Sigmoid colon (tissue), 3 donors: ENCODE measurements around the gene USP46.

ENCODE experiments used
- POLR2A ChIP-seq, 2 donors: fragments of 450-650 bp; IDR thresholded peaks; one replicate each; pipeline ENCODE4 v1.6.1; 2016; ENCODE audit warnings: antibody characterized with exemption in 2 of 2, mild to moderate bottlenecking in 2 of 2, moderate library complexity in 2 of 2
- TF ChIP-seq, protein P1 (sequence below), 4 experiments: fragments of 450-650 bp in 3 of 4; fragments of 200-600 bp in 1 of 4; IDR thresholded peaks; one replicate each; pipeline ENCODE4 v1.5.1; 2016 to 2019; ENCODE audit warnings: antibody characterized with exemption in 4 of 4, mild to moderate bottlenecking in 3 of 4, moderate library complexity in 2 of 4

DNA sequence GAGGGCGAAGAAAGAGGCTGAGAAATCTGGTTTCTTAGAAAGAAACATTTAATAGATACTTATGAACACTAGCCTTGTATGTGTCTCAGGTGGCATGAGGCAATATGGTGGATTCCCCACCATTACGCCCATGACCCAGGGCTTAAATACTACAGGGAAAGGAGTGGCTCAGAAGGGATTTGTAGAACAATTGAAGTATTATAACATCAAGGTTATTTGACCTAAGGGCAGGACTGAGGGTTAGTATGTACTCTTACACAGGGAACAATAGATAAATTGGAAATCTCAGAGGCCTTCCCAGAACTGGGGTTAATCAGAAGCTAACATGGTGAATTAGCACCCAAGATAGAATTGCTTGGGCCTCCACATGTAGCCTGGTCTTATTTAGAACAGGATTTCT, 11.0 kb upstream of the USP46 start:
- TF ChIP-seq POLR2A (IDR thresholded peaks at IDR 0.05), result no peak
- TF ChIP-seq, protein P1, sequence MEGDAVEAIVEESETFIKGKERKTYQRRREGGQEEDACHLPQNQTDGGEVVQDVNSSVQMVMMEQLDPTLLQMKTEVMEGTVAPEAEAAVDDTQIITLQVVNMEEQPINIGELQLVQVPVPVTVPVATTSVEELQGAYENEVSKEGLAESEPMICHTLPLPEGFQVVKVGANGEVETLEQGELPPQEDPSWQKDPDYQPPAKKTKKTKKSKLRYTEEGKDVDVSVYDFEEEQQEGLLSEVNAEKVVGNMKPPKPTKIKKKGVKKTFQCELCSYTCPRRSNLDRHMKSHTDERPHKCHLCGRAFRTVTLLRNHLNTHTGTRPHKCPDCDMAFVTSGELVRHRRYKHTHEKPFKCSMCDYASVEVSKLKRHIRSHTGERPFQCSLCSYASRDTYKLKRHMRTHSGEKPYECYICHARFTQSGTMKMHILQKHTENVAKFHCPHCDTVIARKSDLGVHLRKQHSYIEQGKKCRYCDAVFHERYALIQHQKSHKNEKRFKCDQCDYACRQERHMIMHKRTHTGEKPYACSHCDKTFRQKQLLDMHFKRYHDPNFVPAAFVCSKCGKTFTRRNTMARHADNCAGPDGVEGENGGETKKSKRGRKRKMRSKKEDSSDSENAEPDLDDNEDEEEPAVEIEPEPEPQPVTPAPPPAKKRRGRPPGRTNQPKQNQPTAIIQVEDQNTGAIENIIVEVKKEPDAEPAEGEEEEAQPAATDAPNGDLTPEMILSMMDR (IDR thresholded peaks at IDR 0.05), result no peak
